ENCODE results near the gene SPINT1.
A peak's percentile ranks its signal among the peaks of the same experiment; 100 is the strongest.

SPINT1 gene

GRCh38 chr15:40870716-40871115 lies 26.9 kb downstream of the SPINT1 start:
- no peak for DNase-seq (ENCODE audit: low read depth)
- H3K4me3 ChIP-seq (ENCODE audit: low read depth, low read length), result no peak overlapping the region
- TF ChIP-seq CTCF (IDR thresholded peaks at IDR 0.05; ENCODE audit: low read depth, low read length, missing control alignments), result no peak

DNA sequence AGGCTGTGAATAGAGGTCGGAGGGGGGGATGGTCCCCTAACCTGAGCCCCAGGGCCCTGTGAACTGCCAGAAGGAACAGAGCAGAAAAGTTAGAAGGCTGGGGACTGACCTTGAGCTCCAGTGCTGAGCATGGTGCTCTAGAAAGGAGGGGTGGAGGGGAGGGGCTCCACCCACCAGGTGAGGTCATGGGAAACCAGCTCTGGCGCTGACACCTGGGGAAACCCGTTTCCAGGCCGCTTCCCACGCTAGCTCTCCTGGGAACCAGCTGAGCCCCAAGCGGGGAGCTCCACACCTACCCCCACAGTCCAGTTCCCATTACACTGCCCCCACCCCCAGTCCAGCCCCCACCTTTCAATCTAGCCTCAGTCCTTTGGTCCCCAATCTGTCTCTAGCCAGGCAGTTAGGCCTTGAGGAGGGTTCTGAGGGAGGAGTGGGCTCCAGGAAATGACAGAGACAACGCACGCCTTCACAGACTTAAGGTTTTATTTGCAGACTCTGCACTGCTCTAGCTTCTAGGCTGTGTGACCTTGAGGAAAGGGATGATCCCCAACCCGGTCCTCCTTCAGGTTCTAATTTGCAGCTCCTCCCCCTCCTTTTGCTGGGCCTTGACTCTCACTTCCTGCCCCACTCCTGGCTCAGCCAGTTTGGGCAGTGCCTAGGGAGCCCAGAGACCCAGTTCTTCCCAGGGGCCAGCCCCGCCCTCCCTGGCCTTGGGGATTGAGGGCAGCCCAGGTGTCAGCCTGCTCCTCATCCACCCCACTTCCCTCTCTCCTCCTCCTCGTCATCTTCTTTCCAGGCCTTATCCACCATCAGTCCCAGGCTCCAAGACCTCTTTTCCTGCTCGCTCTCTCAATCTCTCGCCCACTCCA lies 28.1 kb downstream of the SPINT1 start:
- peak overlapping the region; percentile 67 for H3K4me3 ChIP-seq (ENCODE audit: low read depth, low read length)
- DNase-seq (ENCODE audit: low read depth), result no peak
- TF ChIP-seq CTCF (IDR thresholded peaks at IDR 0.05; ENCODE audit: low read depth, low read length, missing control alignments), result no peak

- H3K4me3 ChIP-seq (ENCODE audit: low read depth, low read length), result peak overlapping the region; percentile 67
- TF ChIP-seq CTCF (IDR thresholded peaks at IDR 0.05; ENCODE audit: low read depth, low read length, missing control alignments), result no peak
- DNase-seq (ENCODE audit: low read depth), result no peak
Observed at GRCh38 chr15:40872791-40873693, 29.2 kb downstream of the SPINT1 start.

GRCh38 chr15:40873694-40874561 lies 30.1 kb downstream of the SPINT1 start, which contains the start of gene RHOV:
Gene RHOV (minus strand): TSS chr15:40874234. CDS start chr15:40874139, 95 bp downstream.
- H3K4me3 ChIP-seq (ENCODE audit: low read depth, low read length), result peak within 1 kb of the TSS; percentile 67
- TF ChIP-seq CTCF (IDR thresholded peaks at IDR 0.05; ENCODE audit: low read depth, low read length, missing control alignments), result peak; percentile 55
- no peak for DNase-seq (ENCODE audit: low read depth)

DNA sequence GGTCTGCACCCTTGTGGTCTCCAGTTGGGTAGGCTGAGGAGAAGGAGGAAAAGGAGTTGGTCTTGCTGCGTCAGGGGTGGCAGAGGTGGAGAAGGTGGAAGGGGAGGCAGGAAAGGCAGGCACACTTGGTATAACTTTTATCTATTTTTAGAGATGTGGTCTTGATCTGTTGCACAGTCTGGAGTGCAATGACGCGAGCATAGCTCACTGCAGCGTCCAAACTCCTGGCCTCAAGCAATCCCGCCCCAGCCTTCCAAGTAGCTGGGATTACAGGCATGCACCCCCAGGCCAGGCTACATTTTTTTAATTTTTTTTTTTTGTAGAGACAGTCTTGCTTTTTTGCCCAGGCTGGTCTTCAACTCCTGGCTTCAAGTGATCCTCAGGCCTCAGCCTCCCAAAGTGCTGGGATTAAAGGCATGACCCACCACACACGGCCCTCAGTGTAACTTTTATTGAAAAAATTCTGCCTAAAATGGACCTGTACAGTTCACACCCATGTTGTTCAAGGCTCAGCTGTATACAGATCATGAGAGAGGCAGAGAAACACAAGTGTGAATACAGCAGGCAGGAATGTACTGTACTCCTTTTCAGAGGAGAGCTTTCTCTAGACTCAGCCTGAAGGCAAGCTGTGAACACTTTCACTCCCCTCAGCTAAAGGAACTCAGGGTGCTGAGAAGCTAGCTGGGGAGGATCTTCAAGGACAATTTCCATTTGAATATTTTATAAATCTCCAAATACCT lies 32.3 kb downstream of the SPINT1 start:
- TF ChIP-seq CTCF (IDR thresholded peaks at IDR 0.05; ENCODE audit: low read depth, low read length, missing control alignments), result no peak
- no peak overlapping the region for H3K4me3 ChIP-seq (ENCODE audit: low read depth, low read length)
- no peak for DNase-seq (ENCODE audit: low read depth)

- H3K4me3 ChIP-seq (ENCODE audit: low read depth, low read length), result no peak overlapping the region
- DNase-seq (ENCODE audit: low read depth), result no peak
- TF ChIP-seq CTCF (IDR thresholded peaks at IDR 0.05; ENCODE audit: low read depth, low read length, missing control alignments), result no peak
Observed at GRCh38 chr15:40877694-40878093, 33.8 kb downstream of the SPINT1 start.

Data from GM12864 (cell line).